ENCODE results near the gene CDKAL1.
"Not testable (repeated sequence)": the region's sequence is repeated elsewhere in the genome, so short reads cannot be mapped to it uniquely, and the experiment has no call there.

Gene CDKAL1

GRCh38 chr6:20751293-20751935, 217.2 kb downstream of the CDKAL1 start:
- Histone ChIP-seq H3K36me3 (no peaks in the 10 kb centered on the region), H3K4me1 (peaks cover 0 to 19% (median 0%) of the 10 kb centered on the region in 4 donors), H3K4me3 (no peak overlapping the region), H3K27me3 (no peaks in the 10 kb centered on the region), H3K9me3 (no peaks in the 10 kb centered on the region), H3K27ac (no peak overlapping the region)
- intact Hi-C loops (cut with DNase I; ENCODE audit: low total_unique reads): no loop called here
- TF ChIP-seq CTCF (IDR thresholded peaks at IDR 0.05): no peak
- no peak for DNase-seq

- Histone ChIP-seq H3K27me3 (no peaks in the 10 kb centered on the region), H3K4me1 (peaks cover 0 to 4% (median 0%) of the 10 kb centered on the region in 4 donors), H3K36me3 (peaks cover 0 to 4% (median 0%) of the 10 kb centered on the region in 3 donors), H3K4me3 (no peak overlapping the region), H3K9me3 (no peaks in the 10 kb centered on the region), H3K27ac (no peak overlapping the region)
- DNase-seq: no peak
- TF ChIP-seq CTCF (IDR thresholded peaks at IDR 0.05): no peak
- intact Hi-C loops (cut with DNase I; ENCODE audit: low total_unique reads): no loop called here
These were observed 221.4 kb downstream of the CDKAL1 start for GRCh38 chr6:20755631-20756030.

- H3K4me1 ChIP-seq; H3K9me3 ChIP-seq; intact Hi-C loops (cut with DNase I; ENCODE audit: low total_unique reads); H3K36me3 ChIP-seq; H3K4me3 ChIP-seq; H3K27ac ChIP-seq; H3K27me3 ChIP-seq; DNase-seq: not testable (repeated sequence)
These were observed 222.4 kb downstream of the CDKAL1 start for GRCh38 chr6:20756584-20757147.

GRCh38 chr6:20757761-20758160, 223.5 kb downstream of the CDKAL1 start:
- no peak for DNase-seq
- H3K36me3 ChIP-seq: peaks cover 0 to 4% (median 0%) of the 10 kb centered on the region in 3 donors
- no peaks in the 10 kb centered on the region for H3K9me3 ChIP-seq
- H3K4me1 ChIP-seq: peaks cover 0 to 4% (median 0%) of the 10 kb centered on the region in 4 donors
- intact Hi-C loops (cut with DNase I; ENCODE audit: low total_unique reads): no loop called here
- TF ChIP-seq CTCF (IDR thresholded peaks at IDR 0.05): no peak
- H3K27me3 ChIP-seq: no peaks in the 10 kb centered on the region
- H3K4me3 ChIP-seq: no peak overlapping the region
- no peak overlapping the region for H3K27ac ChIP-seq

GRCh38 chr6:20763296-20763695, 229.0 kb downstream of the CDKAL1 start:
- Histone ChIP-seq H3K27me3 (no peaks in the 10 kb centered on the region), H3K36me3 (peaks cover 0 to 4% (median 0%) of the 10 kb centered on the region in 3 donors), H3K9me3 (no peaks in the 10 kb centered on the region), H3K27ac (no peak overlapping the region), H3K4me3 (no peak overlapping the region), H3K4me1 (no peaks in the 10 kb centered on the region)
- TF ChIP-seq CTCF (IDR thresholded peaks at IDR 0.05): no peak
- no peak for DNase-seq
- intact Hi-C loops (cut with DNase I; ENCODE audit: low total_unique reads): no loop called here

GRCh38 chr6:20769631-20770030, 235.4 kb downstream of the CDKAL1 start:
- H3K27ac ChIP-seq: no peak overlapping the region
- TF ChIP-seq CTCF (IDR thresholded peaks at IDR 0.05): no peak
- no peak for DNase-seq
- intact Hi-C loops (cut with DNase I; ENCODE audit: low total_unique reads): no loop called here
- H3K36me3 ChIP-seq: no peaks in the 10 kb centered on the region
- H3K9me3 ChIP-seq: no peaks in the 10 kb centered on the region
- H3K4me1 ChIP-seq: no peaks in the 10 kb centered on the region
- no peaks in the 10 kb centered on the region for H3K27me3 ChIP-seq
- no peak overlapping the region for H3K4me3 ChIP-seq

All from tibial artery (tissue), 4 donors.